NB4 (cell line): ENCODE results near the gene TRIM71.

Source experiments
- CTCF ChIP-seq: IDR thresholded peaks from one replicate; pipeline ENCODE4 v1.5.1; 2012; ENCODE audit warnings: low read depth, low read length
- MAX ChIP-seq: IDR thresholded peaks from 2 replicates; pipeline ENCODE4 v1.6.1; 2011; ENCODE audit warnings: low read depth, low read length
- MYC ChIP-seq: IDR thresholded peaks from 2 replicates; pipeline ENCODE4 v1.6.1; 2011; ENCODE audit warnings: low read depth, low read length
- POLR2A ChIP-seq: IDR thresholded peaks from 2 replicates; pipeline ENCODE4 v1.6.1; 2011; ENCODE audit warnings: mild to moderate bottlenecking; ENCODE audit not compliant: insufficient read length; ENCODE audit errors: extremely low read depth

- TF ChIP-seq CTCF, result no peak
- TF ChIP-seq MAX, result no peak
- no peak for TF ChIP-seq POLR2A
- no peak for TF ChIP-seq MYC
Measured at GRCh38 chr3:32913790-32914446, 96.1 kb downstream of the TRIM71 start.
